Head of caudate nucleus (tissue), 42 donors: ENCODE results near the gene RTN4RL1.
A peak's percentile ranks its signal among the peaks of the same experiment; 100 is the strongest.

Experiments
- DNase-seq, 42 donors: peaks; one replicate each; pipeline versions ENCODE4 v3.0.0 to v3.0.0-alpha.2; 2020 to 2021; ENCODE audit warnings: mixed read lengths in 7 of 42
- intact Hi-C: fragments of 100-400 bp; cut with DNase I; formaldehyde crosslinking; loops from one replicate; pipeline ENCODE4 v1.15.0; 2022

Gene RTN4RL1

GRCh38 chr17:2033153-2033552, 8.0 kb upstream of the RTN4RL1 start:
- intact Hi-C loops, result loop anchor here (5.0 kb wide), 1 partner anchor 126 kb away; no protein-coding TSS in a partner anchor

GRCh38 chr17:2030779-2031163, 5.6 kb upstream of the RTN4RL1 start:
- intact Hi-C loops, result loop anchor here (5.0 kb wide), 1 partner anchor 123 kb away; no protein-coding TSS in a partner anchor
- DNase-seq, result peak in 3 of 42 donors; percentile 62 to 71 (median 63)

More at GRCh38 chr17:2033153-2033552, 8.0 kb upstream of the RTN4RL1 start:
- no peak for DNase-seq

- DNase-seq, result peak; percentile 82 to 96 (median 91)
- intact Hi-C loops, result loop anchor here (5.0 kb wide), 1 partner anchor 123 kb away; no protein-coding TSS in a partner anchor
Measured at GRCh38 chr17:2029911-2030778, 5.0 kb upstream of the RTN4RL1 start, which contains the start of gene DPH1. Gene DPH1, plus strand, starts transcription at chr17:2030153. Its CDS starts 17 bp downstream, at chr17:2030170.

- no peak for DNase-seq
- intact Hi-C loops, result no loop called here
Measured at GRCh38 chr17:2028737-2029136, 3.6 kb upstream of the RTN4RL1 start.

- DNase-seq, result no peak
- intact Hi-C loops, result no loop called here
Measured at GRCh38 chr17:2028234-2028614, 3.1 kb upstream of the RTN4RL1 start.

GRCh38 chr17:2027528-2028233, 2.5 kb upstream of the RTN4RL1 start:
- DNase-seq, result peak in 3 of 42 donors; percentile 39 to 57 (median 52)
- intact Hi-C loops, result no loop called here

GRCh38 chr17:2025622-2026309, 632 bp upstream of the RTN4RL1 start:
- DNase-seq, result peak in 40 of 42 donors; percentile 44 to 83 (median 72)
- intact Hi-C loops, result no loop called here

- intact Hi-C loops, result no loop called here
Measured at GRCh38 chr17:2024572-2025219, 438 bp downstream of the RTN4RL1 start.

GRCh38 chr17:2023692-2024571, 1.2 kb downstream of the RTN4RL1 start:
- intact Hi-C loops, result no loop called here
- DNase-seq, result peak in 36 of 42 donors; percentile 21 to 86 (median 61)

More at GRCh38 chr17:2024572-2025219, 438 bp downstream of the RTN4RL1 start:
- no peak for DNase-seq

GRCh38 chr17:2023256-2023655, 1.9 kb downstream of the RTN4RL1 start:
- intact Hi-C loops, result no loop called here
- no peak for DNase-seq

- no peak for DNase-seq
Measured at GRCh38 chr17:2022647-2023240, 2.4 kb downstream of the RTN4RL1 start.

GRCh38 chr17:2020721-2021120, 4.4 kb downstream of the RTN4RL1 start:
- no peak for DNase-seq
- intact Hi-C loops, result no loop called here

More at GRCh38 chr17:2022647-2023240, 2.4 kb downstream of the RTN4RL1 start:
- intact Hi-C loops, result no loop called here

- intact Hi-C loops, result no loop called here
- DNase-seq, result no peak
Measured at GRCh38 chr17:2019723-2020122, 5.4 kb downstream of the RTN4RL1 start.

- intact Hi-C loops, result no loop called here
- no peak for DNase-seq
Measured at GRCh38 chr17:2018716-2019510, 6.2 kb downstream of the RTN4RL1 start.

- intact Hi-C loops, result no loop called here
- DNase-seq, result peak in 16 of 42 donors; percentile 32 to 78 (median 66)
Measured at GRCh38 chr17:2017274-2017941, 7.7 kb downstream of the RTN4RL1 start.

GRCh38 chr17:2016494-2016893, 8.6 kb downstream of the RTN4RL1 start:
- intact Hi-C loops, result no loop called here
- DNase-seq, result no peak
